Measurements from ENCODE around the gene KCNC1. TPM values are rescaled to one million over a fixed set of nuclear protein-coding genes. Genes with fewer than 3 reads are reported as not detected.

KCNC1 gene
- total and polyA plus RNA-seq, 2 experiments from 2014 or later = 0.11 TPM; not detected in 1

DNA sequence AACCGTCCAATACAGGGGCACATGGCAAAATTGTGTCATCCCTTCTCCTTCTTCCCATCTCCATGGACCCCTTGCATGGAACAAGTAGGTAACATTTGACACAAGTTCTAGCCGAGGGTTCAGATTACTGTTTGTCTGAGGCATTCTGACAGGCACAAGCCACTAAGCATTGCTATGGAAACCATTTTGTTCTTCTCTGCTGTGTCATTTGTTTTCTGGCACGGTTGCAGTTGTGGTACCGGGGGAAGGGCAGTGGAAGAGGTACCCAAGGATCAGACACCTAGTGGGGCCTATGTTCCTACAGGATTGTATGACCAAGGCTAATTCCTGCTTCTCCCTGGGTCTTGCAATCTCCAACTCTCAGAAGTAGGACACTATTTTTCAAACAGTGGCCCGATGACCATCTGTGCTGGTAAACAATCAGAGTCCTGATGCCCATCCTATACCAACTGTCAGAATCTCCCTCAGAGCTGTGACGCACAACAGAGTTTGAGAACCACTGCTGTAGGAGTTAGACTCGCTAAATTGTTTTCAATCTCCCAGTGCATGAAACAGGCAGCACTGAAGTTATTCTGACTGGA lies 69.3 kb downstream of the KCNC1 start:
- TF ChIP-seq, protein P1, sequence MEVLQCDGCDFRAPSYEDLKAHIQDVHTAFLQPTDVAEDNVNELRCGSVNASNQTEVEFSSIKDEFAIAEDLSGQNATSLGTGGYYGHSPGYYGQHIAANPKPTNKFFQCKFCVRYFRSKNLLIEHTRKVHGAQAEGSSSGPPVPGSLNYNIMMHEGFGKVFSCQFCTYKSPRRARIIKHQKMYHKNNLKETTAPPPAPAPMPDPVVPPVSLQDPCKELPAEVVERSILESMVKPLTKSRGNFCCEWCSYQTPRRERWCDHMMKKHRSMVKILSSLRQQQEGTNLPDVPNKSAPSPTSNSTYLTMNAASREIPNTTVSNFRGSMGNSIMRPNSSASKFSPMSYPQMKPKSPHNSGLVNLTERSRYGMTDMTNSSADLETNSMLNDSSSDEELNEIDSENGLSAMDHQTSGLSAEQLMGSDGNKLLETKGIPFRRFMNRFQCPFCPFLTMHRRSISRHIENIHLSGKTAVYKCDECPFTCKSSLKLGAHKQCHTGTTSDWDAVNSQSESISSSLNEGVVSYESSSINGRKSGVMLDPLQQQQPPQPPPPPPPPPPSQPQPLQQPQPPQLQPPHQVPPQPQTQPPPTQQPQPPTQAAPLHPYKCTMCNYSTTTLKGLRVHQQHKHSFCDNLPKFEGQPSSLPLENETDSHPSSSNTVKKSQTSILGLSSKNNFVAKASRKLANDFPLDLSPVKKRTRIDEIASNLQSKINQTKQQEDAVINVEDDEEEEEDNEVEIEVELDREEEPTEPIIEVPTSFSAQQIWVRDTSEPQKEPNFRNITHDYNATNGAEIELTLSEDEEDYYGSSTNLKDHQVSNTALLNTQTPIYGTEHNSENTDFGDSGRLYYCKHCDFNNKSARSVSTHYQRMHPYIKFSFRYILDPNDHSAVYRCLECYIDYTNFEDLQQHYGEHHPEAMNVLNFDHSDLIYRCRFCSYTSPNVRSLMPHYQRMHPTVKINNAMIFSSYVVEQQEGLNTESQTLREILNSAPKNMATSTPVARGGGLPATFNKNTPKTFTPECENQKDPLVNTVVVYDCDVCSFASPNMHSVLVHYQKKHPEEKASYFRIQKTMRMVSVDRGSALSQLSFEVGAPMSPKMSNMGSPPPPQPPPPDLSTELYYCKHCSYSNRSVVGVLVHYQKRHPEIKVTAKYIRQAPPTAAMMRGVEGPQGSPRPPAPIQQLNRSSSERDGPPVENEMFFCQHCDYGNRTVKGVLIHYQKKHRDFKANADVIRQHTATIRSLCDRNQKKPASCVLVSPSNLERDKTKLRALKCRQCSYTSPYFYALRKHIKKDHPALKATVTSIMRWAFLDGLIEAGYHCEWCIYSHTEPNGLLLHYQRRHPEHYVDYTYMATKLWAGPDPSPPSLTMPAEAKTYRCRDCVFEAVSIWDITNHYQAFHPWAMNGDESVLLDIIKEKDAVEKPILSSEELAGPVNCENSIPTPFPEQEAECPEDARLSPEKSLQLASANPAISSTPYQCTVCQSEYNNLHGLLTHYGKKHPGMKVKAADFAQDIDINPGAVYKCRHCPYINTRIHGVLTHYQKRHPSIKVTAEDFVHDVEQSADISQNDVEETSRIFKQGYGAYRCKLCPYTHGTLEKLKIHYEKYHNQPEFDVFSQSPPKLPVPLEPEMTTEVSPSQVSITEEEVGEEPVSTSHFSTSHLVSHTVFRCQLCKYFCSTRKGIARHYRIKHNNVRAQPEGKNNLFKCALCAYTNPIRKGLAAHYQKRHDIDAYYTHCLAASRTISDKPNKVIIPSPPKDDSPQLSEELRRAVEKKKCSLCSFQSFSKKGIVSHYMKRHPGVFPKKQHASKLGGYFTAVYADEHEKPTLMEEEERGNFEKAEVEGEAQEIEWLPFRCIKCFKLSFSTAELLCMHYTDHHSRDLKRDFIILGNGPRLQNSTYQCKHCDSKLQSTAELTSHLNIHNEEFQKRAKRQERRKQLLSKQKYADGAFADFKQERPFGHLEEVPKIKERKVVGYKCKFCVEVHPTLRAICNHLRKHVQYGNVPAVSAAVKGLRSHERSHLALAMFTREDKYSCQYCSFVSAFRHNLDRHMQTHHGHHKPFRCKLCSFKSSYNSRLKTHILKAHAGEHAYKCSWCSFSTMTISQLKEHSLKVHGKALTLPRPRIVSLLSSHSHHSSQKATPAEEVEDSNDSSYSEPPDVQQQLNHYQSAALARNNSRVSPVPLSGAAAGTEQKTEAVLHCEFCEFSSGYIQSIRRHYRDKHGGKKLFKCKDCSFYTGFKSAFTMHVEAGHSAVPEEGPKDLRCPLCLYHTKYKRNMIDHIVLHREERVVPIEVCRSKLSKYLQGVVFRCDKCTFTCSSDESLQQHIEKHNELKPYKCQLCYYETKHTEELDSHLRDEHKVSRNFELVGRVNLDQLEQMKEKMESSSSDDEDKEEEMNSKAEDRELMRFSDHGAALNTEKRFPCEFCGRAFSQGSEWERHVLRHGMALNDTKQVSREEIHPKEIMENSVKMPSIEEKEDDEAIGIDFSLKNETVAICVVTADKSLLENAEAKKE (CRISPR knock-in tag; IDR thresholded peaks at IDR 0.05) = no peak
- TF ChIP-seq POLR2AphosphoS5 (IDR thresholded peaks at IDR 0.05; ENCODE audit: low read depth) (no peak), ZNF114 (CRISPR knock-in tag; IDR thresholded peaks at IDR 0.05) (no peak), CREB1 (CRISPR knock-in tag; IDR thresholded peaks at IDR 0.05; ENCODE audit: low read depth) (no peak), EZH2phosphoT487 (IDR thresholded peaks at IDR 0.05; ENCODE audit: unreplicated experiment) (no peak)
- TF ChIP-seq, protein P2, sequence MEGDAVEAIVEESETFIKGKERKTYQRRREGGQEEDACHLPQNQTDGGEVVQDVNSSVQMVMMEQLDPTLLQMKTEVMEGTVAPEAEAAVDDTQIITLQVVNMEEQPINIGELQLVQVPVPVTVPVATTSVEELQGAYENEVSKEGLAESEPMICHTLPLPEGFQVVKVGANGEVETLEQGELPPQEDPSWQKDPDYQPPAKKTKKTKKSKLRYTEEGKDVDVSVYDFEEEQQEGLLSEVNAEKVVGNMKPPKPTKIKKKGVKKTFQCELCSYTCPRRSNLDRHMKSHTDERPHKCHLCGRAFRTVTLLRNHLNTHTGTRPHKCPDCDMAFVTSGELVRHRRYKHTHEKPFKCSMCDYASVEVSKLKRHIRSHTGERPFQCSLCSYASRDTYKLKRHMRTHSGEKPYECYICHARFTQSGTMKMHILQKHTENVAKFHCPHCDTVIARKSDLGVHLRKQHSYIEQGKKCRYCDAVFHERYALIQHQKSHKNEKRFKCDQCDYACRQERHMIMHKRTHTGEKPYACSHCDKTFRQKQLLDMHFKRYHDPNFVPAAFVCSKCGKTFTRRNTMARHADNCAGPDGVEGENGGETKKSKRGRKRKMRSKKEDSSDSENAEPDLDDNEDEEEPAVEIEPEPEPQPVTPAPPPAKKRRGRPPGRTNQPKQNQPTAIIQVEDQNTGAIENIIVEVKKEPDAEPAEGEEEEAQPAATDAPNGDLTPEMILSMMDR (conservative IDR thresholded peaks at IDR 0.05; ENCODE audit: low read depth in 2 of 2) = no peak
- TF ChIP-seq, protein P3, sequence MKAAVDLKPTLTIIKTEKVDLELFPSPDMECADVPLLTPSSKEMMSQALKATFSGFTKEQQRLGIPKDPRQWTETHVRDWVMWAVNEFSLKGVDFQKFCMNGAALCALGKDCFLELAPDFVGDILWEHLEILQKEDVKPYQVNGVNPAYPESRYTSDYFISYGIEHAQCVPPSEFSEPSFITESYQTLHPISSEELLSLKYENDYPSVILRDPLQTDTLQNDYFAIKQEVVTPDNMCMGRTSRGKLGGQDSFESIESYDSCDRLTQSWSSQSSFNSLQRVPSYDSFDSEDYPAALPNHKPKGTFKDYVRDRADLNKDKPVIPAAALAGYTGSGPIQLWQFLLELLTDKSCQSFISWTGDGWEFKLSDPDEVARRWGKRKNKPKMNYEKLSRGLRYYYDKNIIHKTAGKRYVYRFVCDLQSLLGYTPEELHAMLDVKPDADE (IDR thresholded peaks at IDR 0.05) = no peak
- no peak overlapping the region for H3K27ac Mint-ChIP-seq
- H3K9me3 Mint-ChIP-seq = peaks cover 5% of the 10 kb centered on the region; the same call in 1 of the 3 replicates
- Histone ChIP-seq H3K36me3 (ENCODE audit: insufficient read depth) (no peaks in the 10 kb centered on the region), H3K27me3 (ENCODE audit: insufficient read depth) (no peaks in the 10 kb centered on the region), H3K9me2 (ENCODE audit: insufficient read depth) (0 out of 2 replicates have a peak, but pooled peaks cover 5% of the 10 kb centered on the region), H2AFZ (no peak overlapping the region), H3K4me3 (no peak overlapping the region), H3K79me2 (replicated peaks; ENCODE audit: insufficient read depth) (no peaks in the 10 kb centered on the region), H3F3A (replicated peaks; ENCODE audit: low read depth) (no peaks in the 10 kb centered on the region), H3K4me1 (ENCODE audit: insufficient read depth) (peaks cover 10% of the 10 kb centered on the region), H3K27ac (ENCODE audit: low read depth) (no peak overlapping the region), H3K4me2 (no peak overlapping the region), H4K20me1 (replicated peaks; ENCODE audit: insufficient read depth) (0 out of 2 replicates have a peak, but pooled peaks cover 3% of the 10 kb centered on the region)
- peaks cover 20% of the 10 kb centered on the region for H3K4me1 Mint-ChIP-seq
- H3K36me3 Mint-ChIP-seq (ENCODE audit: low read depth) = peaks cover 5% of the 10 kb centered on the region; the same call in 1 of the 3 replicates
- peaks cover 10% of the 10 kb centered on the region for H3K27me3 Mint-ChIP-seq (ENCODE audit: insufficient read depth, low read depth, poor library complexity)
- no peak for DNase-seq (ENCODE audit: low spot score)
- no peak overlapping the region for H3K4me3 Mint-ChIP-seq
- ATAC-seq = no peak

All from GM23338 (cell line).